NCI-H510A treated with DMSO at 0.1 percent for 48 hours (cell line): ENCODE data around the gene CDH6.
"Not testable (repeated sequence)": the region's sequence is repeated elsewhere in the genome, so short reads cannot be mapped to it uniquely, and the experiment has no call there.

Experiments
- DNase-seq: peaks from one replicate; lab custom pipeline; 2025; lab: John Stamatoyannopoulos, UW

CDH6 gene

GRCh38 chr5:31329715-31330114 lies 136.2 kb downstream of the CDH6 start:
- DNase-seq: no peak

- DNase-seq: no peak
Observed at GRCh38 chr5:31332160-31332559, 138.7 kb downstream of the CDH6 start.

GRCh38 chr5:31333475-31333874 lies 140.0 kb downstream of the CDH6 start:
- no peak for DNase-seq

GRCh38 chr5:31334061-31334860 lies 140.8 kb downstream of the CDH6 start:
- DNase-seq: no peak

DNA sequence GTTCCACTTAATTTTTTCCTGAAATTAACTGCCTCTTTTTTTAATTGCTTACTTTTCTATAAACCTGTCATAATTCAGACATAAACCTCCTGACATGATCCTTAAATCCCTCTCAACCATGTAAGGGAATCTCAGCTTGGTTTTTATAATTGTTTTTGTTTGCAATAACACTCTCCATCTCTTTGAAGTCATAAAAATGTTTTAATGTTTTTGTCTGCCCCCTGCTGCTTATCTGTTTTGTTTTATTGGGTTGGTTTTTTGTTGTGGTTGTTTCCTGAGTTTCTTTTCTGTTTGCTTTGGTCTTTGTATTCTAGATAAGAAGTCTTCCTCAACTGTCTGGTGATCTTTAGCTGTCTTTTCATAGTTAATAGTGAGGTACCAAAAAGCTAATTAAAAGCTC lies 142.0 kb downstream of the CDH6 start:
- no peak for DNase-seq

GRCh38 chr5:31343946-31344345 lies 150.5 kb downstream of the CDH6 start:
- no peak for DNase-seq

DNA sequence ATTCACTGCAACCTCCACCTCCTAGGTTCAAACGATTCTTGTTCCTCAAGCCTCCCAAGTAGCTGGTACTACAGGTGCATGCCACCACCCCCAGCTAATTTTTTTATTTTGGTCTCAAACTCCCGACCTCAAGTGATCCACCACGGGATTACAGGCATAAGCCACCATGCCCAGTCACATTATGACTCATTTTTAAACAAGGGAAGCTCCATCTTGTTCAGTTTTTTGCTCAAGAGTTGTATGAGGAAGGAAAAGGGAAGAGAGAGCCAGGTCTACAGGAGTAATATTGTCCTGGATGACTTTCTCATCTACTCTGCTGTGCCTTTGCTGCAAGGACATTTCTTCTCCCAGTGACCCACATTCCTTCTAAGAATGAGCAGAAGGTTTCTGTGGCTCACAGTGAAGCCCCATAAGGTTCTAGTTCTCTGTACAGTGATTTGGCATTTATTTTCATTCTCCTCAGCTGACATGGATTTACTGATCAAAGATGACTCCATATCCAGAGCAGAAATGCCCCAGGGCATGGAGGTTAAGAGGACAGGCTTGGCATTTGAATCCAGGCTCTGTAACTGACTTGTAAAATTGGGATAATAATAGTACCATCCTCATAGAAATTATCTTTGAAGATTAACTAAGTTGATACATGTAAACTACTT lies 153.5 kb downstream of the CDH6 start:
- no peak for DNase-seq

- no peak for DNase-seq
Observed at GRCh38 chr5:31347552-31347905, 154.0 kb downstream of the CDH6 start.

DNA sequence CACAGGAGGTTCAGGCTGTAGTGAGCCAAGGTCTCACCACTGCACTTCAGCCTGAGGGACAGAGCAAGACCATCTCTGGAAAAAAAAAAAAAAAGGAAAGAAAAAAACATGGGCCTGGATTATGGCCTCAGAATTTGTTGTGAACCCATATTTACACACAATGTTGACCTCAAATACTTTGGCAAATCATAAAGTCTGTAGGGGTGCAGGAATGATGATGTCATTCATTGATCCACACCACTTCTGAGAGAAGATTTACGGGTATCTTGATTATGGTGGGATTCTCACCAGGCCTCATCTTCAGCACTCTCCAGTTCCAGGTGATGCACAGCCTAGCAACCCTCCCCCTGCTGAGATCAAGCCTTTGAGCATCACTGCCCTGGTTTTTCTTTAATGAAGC lies 156.9 kb downstream of the CDH6 start:
- DNase-seq: no peak

GRCh38 chr5:31355337-31355736 lies 161.9 kb downstream of the CDH6 start:
- DNase-seq: no peak

- no peak for DNase-seq
Observed at GRCh38 chr5:31357038-31357437, 163.6 kb downstream of the CDH6 start.

GRCh38 chr5:31359839-31360238 lies 166.4 kb downstream of the CDH6 start:
- DNase-seq: no peak

GRCh38 chr5:31361234-31361633 lies 167.7 kb downstream of the CDH6 start:
- no peak for DNase-seq

GRCh38 chr5:31361704-31362528 lies 168.4 kb downstream of the CDH6 start:
- DNase-seq: not testable (repeated sequence)

- no peak for DNase-seq
Observed at GRCh38 chr5:31362529-31362900, 169.0 kb downstream of the CDH6 start.

- DNase-seq: no peak
Observed at GRCh38 chr5:31362931-31363568, 169.6 kb downstream of the CDH6 start.

GRCh38 chr5:31364881-31365636 lies 171.6 kb downstream of the CDH6 start:
- DNase-seq: no peak

- no peak for DNase-seq
Observed at GRCh38 chr5:31365776-31366175, 172.3 kb downstream of the CDH6 start.

- no peak for DNase-seq
Observed at GRCh38 chr5:31366941-31367340, 173.5 kb downstream of the CDH6 start.

DNA sequence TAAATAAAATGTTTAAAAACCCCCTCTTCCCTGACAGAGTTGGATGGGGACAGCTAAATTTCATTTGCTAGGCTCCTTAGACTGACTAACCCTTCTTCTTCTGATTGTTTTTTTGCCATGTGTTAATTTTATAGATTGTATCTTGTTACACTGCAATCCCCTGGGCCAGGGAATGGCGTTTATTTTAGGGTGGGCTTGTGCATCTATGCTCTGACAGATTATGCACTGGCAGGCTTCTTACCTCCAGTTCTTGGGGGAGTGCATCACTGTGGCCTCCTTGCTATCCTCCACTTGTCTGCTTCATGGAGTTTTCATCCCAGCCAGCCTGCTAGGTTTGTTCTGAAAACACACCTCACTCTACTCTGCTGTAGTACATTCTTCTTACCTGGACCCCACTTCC lies 178.6 kb downstream of the CDH6 start:
- no peak for DNase-seq

DNA sequence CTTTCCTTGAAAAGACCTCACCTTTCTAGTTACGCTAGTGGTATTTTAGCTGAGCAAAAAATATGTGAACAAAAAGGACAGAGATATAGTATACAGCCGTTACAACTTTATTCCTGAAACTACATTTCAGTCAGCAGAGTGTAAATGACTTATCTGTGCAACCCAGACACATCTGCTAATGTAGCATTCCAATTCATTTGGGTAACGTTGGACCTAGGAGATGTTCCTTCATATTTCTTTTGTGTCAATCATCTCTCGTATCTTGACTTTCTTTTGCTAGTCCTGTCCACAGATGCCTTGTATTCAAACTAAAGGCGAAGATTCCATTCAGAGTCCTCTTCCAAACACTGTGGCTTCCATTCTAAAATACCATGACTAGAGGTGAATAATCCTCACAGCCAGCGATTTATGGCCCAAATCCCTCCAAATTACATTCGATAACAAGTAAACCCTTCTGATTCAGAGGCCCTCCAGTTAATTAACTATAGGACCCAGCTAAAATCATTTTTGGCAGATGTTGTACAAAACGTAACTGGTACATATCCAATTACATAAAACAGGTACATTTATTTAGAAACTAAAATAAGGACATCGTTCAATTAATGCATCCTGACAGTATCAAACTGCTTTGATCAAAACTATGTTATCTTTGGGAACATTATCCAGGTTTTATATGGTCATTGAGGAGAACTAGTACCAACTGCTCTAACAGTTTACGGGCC lies 182.7 kb downstream of the CDH6 start:
- no peak for DNase-seq
